Anterior cingulate cortex (tissue), 58 donors: ENCODE measurements around the gene ID3.
"Not testable (repeated sequence)": the region's sequence is repeated elsewhere in the genome, so short reads cannot be mapped to it uniquely, and the experiment has no call there.

Experiments
- DNase-seq, 58 donors: peaks; one replicate each; lab custom pipeline; 2025; lab: John Stamatoyannopoulos, UW

The ID3 gene

GRCh38 chr1:23555270-23555985 lies 3.9 kb downstream of the ID3 start:
- peak in 9 of 58 donors; percentile 10 to 71 (median 40) for DNase-seq

- DNase-seq: peak in 55 of 58 donors; percentile 21 to 88 (median 70)
Measured at GRCh38 chr1:23554481-23555269, 4.6 kb downstream of the ID3 start.

GRCh38 chr1:23554127-23554480 lies 5.2 kb downstream of the ID3 start:
- DNase-seq: no peak

DNA sequence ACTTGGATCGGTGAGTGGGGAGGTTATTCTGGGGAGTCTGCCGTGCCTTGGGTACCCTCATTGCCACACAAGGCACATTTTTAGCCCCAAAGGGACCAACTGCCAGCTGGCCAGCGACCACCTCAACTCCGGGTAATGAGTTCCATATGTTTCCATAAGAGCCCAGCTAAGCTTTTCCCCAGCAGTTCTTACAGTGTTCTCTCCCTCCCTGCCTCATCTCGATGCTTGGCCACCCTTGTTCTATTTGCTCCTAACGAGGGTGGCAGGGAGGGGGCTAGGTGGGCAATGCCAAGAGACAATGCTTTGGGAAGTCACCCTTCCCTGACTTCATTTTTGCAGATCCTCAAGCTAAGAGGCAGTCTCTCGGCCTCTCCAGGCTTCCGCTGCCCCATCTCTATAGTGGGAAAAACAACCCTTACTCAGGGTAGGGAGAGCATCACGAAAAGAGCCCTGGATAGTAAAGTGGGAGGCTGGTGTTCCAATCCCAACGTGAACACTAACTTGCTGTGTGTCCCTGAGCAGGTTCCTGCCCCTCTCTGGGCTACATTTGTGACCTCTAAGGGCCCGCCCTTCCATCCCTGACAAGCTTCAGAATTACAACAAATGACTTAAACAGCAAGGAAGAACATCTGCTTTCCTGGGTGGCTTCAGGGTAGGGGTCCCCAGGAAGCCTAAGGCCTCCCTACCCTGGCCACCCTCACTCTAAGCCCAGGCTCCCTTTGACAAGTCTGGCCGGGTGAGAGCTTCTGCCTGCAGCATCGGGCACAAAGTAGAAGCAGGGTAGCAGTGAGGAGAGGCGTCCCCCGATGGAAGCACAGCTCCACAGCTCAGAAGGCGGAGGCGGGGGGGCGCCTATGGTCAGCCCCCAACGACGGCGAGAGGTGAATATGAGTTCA lies 5.8 kb downstream of the ID3 start:
- DNase-seq: no peak

DNA sequence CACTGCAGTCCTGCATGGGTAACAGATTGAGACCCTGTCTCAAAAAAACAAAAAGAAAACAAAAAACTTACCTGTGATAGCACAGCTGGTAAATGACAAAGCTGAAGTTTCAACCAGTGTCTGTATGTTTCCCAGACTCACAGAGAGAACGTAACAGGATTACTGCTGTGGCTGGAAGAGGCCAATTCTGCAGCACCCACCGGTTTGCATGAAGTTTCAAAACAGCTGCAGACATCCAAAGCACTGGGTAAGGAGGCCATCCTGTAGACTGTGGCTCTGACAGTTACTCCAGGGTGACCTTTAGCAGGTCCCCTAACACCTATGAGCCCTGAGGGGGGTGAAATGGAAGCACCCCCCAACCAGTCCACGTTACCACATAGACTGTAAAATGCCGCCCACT lies 7.5 kb downstream of the ID3 start:
- no peak for DNase-seq

DNA sequence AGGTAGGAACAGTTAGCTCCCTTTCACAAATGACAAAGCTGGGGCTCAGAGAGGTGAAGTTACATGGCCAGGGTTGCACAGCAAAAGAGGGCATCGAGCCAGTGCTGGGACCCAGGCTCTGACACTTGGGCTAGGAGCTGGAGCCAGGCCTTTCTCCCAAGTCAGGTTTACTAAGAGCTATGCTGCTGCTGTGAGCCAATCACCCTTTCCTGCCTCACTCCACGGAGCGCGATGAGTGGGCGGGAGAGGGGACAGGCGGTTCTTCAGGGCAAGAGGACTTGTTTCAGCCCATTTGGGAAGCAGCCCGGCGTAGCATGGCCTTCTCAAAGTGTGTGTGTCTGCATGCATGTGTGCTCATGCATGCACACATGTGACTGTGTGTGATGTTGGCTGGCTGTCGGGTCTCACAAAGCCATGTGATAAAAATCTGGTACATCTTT lies 10.6 kb downstream of the ID3 start:
- DNase-seq: no peak

- DNase-seq: no peak
Measured at GRCh38 chr1:23546897-23547584, 12.3 kb downstream of the ID3 start.

DNA sequence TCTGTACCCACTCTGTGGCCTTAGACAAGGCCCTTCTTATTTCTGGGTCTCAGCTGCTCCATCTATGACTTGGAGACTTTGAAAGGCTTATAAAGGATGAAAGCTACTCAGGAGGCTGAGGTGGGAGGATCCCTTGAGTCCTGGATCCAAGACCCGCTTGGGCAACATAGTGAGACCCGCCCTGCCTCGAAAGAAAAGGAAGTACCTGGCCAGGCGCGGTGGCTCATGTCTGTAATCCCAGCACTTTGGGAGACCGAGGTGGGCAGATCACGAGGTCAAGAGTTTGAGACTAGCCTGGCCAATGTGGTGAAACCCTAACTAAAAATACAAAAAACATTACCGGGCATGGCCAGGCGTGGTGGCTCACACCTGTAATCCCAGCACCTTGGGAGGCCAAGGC lies 13.4 kb downstream of the ID3 start:
- no peak for DNase-seq

DNA sequence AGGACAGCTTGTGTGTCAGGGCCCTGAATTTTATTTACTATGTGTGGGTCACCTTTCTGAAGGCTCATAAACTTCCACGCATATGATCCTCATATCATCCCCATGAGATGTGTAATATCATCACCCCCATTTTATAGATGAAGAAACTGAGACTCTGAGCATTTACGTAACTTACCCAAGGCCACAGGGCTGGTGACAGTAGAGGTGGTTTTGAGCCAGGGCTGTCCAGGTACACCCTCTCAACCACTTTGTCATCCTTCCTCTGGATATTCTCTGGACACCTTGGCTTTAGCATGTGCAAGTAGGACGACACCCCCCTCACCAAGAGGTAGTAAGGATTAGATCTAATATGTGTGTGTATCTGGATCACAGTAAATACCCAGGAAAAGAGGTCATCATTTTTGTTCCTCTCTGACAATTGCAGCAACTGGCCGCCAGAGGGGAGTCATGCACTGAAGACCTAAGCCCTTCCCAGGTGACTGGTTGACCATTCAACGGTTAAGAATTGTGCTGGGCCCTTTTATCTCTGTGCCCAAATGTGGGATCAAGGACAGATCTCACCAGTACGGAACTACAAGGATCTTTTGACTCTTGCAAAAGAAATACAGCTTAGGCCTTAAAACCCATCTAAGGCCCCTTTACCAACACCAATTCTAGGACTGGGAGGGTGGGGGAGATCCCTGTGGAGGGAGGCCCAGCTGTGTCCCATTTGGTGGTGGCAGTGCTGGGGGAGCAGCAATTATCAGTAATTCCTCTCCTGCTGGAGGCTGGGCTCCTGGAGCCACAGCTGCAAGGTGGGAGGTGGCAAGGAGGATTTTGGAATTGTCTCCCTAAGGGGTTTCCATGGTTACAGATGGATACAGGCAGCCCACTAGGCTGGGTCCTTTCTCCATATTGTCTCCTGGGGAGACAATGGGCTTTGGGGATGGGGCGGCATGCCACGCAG lies 14.6 kb downstream of the ID3 start:
- DNase-seq: peak in 51 of 58 donors; percentile 8 to 77 (median 41)

DNA sequence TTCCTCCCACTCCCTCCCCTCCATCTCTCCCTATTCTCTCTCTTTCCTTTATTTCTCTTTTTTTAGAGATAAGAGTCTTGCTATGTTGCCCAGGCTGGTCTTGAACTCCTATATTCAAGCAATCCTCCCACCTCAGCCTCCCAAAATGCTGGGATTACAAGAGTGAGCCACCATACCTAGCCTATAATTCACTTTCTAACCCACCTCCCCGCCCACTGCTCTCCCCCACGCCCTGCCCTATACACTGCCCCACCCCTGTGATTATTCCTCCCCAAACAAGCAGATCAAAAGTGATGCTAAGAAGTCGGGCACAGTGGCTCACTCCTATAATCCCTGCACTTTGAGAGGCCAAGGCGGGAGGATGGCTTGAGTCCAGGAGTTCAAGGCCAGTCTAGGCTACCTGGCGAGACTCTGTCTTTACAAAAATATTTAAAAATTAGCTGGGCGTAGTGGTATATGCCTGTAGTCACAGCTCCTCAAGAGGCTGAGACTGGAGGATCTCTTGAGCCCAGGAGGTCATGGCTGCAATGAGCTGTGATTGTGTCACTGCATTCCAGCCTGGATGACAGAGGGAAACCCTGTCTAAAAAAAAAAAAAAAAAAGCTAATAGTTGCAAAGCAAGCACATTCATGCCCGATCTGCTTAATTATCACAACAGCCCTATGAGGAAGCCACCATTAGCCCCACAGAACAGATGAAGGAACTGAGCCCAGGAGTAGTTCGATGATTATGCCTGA lies 15.4 kb downstream of the ID3 start:
- no peak for DNase-seq

- not testable (repeated sequence) for DNase-seq
Measured at GRCh38 chr1:23542940-23543339, 16.4 kb downstream of the ID3 start.

- peak in 57 of 58 donors; percentile 2 to 87 (median 68) for DNase-seq
Measured at GRCh38 chr1:23539698-23540266, 19.5 kb downstream of the ID3 start.

DNA sequence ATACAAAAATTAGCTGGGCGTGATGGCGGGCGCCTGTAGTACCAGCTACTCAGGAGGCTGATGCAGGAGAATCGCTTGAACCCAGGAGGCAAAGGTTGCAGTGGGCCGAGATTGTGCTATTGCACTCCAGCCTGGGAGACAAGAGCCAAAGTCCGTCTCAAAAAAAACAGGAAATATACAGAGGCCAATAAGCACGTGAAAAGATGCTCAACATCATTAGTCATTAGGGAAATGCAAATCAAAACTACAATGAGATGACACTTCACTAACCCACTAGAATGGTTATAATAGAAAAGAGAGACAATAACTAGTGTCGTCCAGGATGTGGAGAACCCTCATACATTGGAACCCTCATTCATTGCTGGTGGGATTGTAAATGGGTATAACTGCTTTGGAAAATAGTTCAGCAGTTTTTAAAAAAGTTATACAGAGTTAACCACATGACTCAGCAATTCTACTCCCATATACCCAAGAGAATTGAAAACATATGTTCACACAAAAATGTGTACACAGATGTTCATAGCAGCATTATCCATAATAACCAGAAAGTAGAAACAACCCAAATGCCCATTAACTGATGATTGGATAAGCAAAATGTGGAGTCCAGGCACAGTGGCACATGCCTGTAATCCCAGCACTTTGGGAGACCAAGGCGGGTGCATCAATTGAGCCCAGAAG lies 21.9 kb downstream of the ID3 start:
- DNase-seq: no peak

DNA sequence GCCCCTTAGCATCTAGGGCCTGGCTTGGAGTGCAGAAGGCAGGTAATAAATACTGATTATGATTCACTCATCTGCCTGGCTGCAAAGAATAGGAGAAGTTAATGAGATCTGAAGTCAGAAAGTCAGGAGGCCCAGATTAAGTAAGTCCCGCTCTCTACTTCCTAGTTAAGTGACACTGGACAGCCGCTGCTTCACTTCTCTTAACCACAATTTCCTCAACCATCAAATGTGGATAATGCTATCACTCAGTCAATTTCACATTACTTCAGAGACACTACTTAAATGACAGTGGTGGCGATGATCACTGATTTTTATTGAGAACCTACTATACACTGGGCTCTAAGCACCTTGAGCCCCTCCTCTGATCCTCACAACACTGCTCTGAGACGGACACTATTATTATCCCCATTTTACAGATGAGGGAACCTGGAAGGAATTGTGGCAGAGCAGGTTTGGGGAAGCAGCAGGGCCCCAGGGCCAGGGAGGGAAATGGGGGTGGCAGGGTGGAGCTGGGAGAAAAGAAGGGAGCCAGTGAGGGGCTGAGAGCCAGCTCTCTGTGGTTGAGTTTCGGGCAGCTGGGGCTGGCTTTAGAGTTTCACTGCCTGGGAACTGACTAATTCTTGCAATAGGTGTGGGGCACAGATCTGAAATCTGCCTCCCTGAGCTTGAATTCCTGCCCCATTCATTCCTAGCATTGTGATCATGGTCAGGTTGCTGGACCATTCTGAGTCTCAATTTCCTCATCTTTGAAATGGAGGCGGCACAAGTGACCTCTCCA lies 25.9 kb downstream of the ID3 start:
- DNase-seq: no peak

GRCh38 chr1:23531562-23532094 lies 27.7 kb downstream of the ID3 start:
- DNase-seq: no peak
